Rectal smooth muscle tissue (tissue), 1 donor: Measurements from ENCODE around the gene CLBA1.
"Not testable (repeated sequence)": the region's sequence is repeated elsewhere in the genome, so short reads cannot be mapped to it uniquely, and the experiment has no call there.

Source experiments
- H3K27ac ChIP-seq: one replicate; pipeline ENCODE4 v1.7.0; 2013; ENCODE audit warnings: low read depth, low read length, inconsistent platforms
- H3K27me3 ChIP-seq: one replicate; pipeline ENCODE4 v1.7.0; 2013; ENCODE audit warnings: low read length; ENCODE audit not compliant: control insufficient read depth, insufficient read depth
- H3K36me3 ChIP-seq: one replicate; pipeline ENCODE4 v1.7.0; 2013; ENCODE audit warnings: low read length; ENCODE audit not compliant: control insufficient read depth, insufficient read depth
- H3K4me1 ChIP-seq: one replicate; pipeline ENCODE4 v1.7.0; 2013; ENCODE audit warnings: low read length; ENCODE audit not compliant: control insufficient read depth, insufficient read depth
- H3K4me3 ChIP-seq: one replicate; pipeline ENCODE4 v1.7.0; 2013; ENCODE audit warnings: low read length
- H3K9ac ChIP-seq: one replicate; pipeline ENCODE4 v1.7.0; 2013; ENCODE audit warnings: low read length

CLBA1 gene

GRCh38 chr14:104951863-104952657, 33.5 kb upstream of the CLBA1 start:
- H3K27ac ChIP-seq, H3K27me3 ChIP-seq, H3K4me3 ChIP-seq, H3K9ac ChIP-seq, H3K4me1 ChIP-seq, H3K36me3 ChIP-seq: not testable (repeated sequence)

- peaks cover 2% of the 10 kb centered on the region for H3K27me3 ChIP-seq
- H3K4me1 ChIP-seq = peaks cover 6% of the 10 kb centered on the region
- H3K36me3 ChIP-seq = peaks cover 9% of the 10 kb centered on the region
- H3K9ac ChIP-seq = no peak overlapping the region
- no peak overlapping the region for H3K27ac ChIP-seq
- H3K4me3 ChIP-seq = no peak overlapping the region
These were observed 32.5 kb upstream of the CLBA1 start for GRCh38 chr14:104953097-104953496.

- Histone ChIP-seq H3K27ac (no peak overlapping the region), H3K4me1 (peaks cover 6% of the 10 kb centered on the region), H3K9ac (no peak overlapping the region), H3K27me3 (peaks cover 2% of the 10 kb centered on the region), H3K4me3 (no peak overlapping the region), H3K36me3 (peaks cover 9% of the 10 kb centered on the region)
These were observed 31.5 kb upstream of the CLBA1 start for GRCh38 chr14:104953896-104954656.

- H3K4me1 ChIP-seq = peaks cover 6% of the 10 kb centered on the region
- H3K27me3 ChIP-seq = peaks cover 2% of the 10 kb centered on the region
- no peak overlapping the region for H3K9ac ChIP-seq
- H3K36me3 ChIP-seq = peaks cover 9% of the 10 kb centered on the region
- no peak overlapping the region for H3K4me3 ChIP-seq
- H3K27ac ChIP-seq = no peak overlapping the region
These were observed 30.7 kb upstream of the CLBA1 start for GRCh38 chr14:104954746-104955395.

- H3K36me3 ChIP-seq = peaks cover 9% of the 10 kb centered on the region
- no peak overlapping the region for H3K27ac ChIP-seq
- H3K4me1 ChIP-seq = peaks cover 6% of the 10 kb centered on the region
- no peak overlapping the region for H3K4me3 ChIP-seq
- no peak overlapping the region for H3K9ac ChIP-seq
- H3K27me3 ChIP-seq = peaks cover 2% of the 10 kb centered on the region
These were observed 30.2 kb upstream of the CLBA1 start for GRCh38 chr14:104955396-104955770.

- H3K9ac ChIP-seq = no peak overlapping the region
- peaks cover 6% of the 10 kb centered on the region for H3K4me1 ChIP-seq
These were observed 29.2 kb upstream of the CLBA1 start for GRCh38 chr14:104956290-104956890.

GRCh38 chr14:104957146-104958113, 28.2 kb upstream of the CLBA1 start:
- H3K27ac ChIP-seq = no peak overlapping the region
- no peak overlapping the region for H3K4me3 ChIP-seq
- peaks cover 2% of the 10 kb centered on the region for H3K27me3 ChIP-seq
- H3K4me1 ChIP-seq = peaks cover 6% of the 10 kb centered on the region
- no peak overlapping the region for H3K9ac ChIP-seq
- H3K36me3 ChIP-seq = peaks cover 9% of the 10 kb centered on the region

More at GRCh38 chr14:104956290-104956890, 29.2 kb upstream of the CLBA1 start:
- no peak overlapping the region for H3K4me3 ChIP-seq
- H3K36me3 ChIP-seq = peaks cover 9% of the 10 kb centered on the region
- H3K27ac ChIP-seq = no peak overlapping the region
- H3K27me3 ChIP-seq = peaks cover 2% of the 10 kb centered on the region

GRCh38 chr14:104964546-104964945, 21.0 kb upstream of the CLBA1 start:
- H3K4me3 ChIP-seq = no peak overlapping the region
- H3K27ac ChIP-seq = no peak overlapping the region
- H3K9ac ChIP-seq = no peak overlapping the region
- H3K36me3 ChIP-seq = no peaks in the 10 kb centered on the region
- peaks cover 24% of the 10 kb centered on the region for H3K4me1 ChIP-seq
- H3K27me3 ChIP-seq = peaks cover 3% of the 10 kb centered on the region

- Histone ChIP-seq H3K36me3 (no peaks in the 10 kb centered on the region), H3K9ac (no peak overlapping the region), H3K27me3 (peaks cover 3% of the 10 kb centered on the region), H3K4me1 (peaks cover 25% of the 10 kb centered on the region), H3K4me3 (no peak overlapping the region), H3K27ac (peak overlapping the region; percentile 97)
These were observed 19.9 kb upstream of the CLBA1 start for GRCh38 chr14:104965561-104966231.

GRCh38 chr14:104966261-104966865, 19.2 kb upstream of the CLBA1 start:
- no peak overlapping the region for H3K4me3 ChIP-seq
- H3K27ac ChIP-seq = peak overlapping the region; percentile 97
- peaks cover 31% of the 10 kb centered on the region for H3K4me1 ChIP-seq
- H3K36me3 ChIP-seq = no peaks in the 10 kb centered on the region
- H3K9ac ChIP-seq = no peak overlapping the region
- H3K27me3 ChIP-seq = peaks cover 3% of the 10 kb centered on the region

- Histone ChIP-seq H3K9ac (no peak overlapping the region), H3K36me3 (no peaks in the 10 kb centered on the region), H3K4me1 (peaks cover 38% of the 10 kb centered on the region), H3K27me3 (peaks cover 3% of the 10 kb centered on the region), H3K27ac (peak overlapping the region; percentile 97), H3K4me3 (peak overlapping the region; percentile 53)
These were observed 18.6 kb upstream of the CLBA1 start for GRCh38 chr14:104966981-104967385.
